CD4-positive, alpha-beta T cell treated with Interleukin-17A for 1 hour (primary cell): Measurements from ENCODE around the gene CNEP1R1.

ENCODE experiments used
- DNase-seq: peaks from one replicate; pipeline ENCODE4 v3.0.0-alpha.2; 2020

CNEP1R1 gene

GRCh38 chr16:50021544-50021943, 3.5 kb upstream of the CNEP1R1 start:
- no peak for DNase-seq

- DNase-seq: no peak
Measured at GRCh38 chr16:50023641-50024040, 1.4 kb upstream of the CNEP1R1 start.

GRCh38 chr16:50024207-50024606, 818 bp upstream of the CNEP1R1 start:
- DNase-seq: no peak

GRCh38 chr16:50025537-50025931, 509 bp downstream of the CNEP1R1 start:
- DNase-seq: peak; percentile 39

- DNase-seq: no peak
Measured at GRCh38 chr16:50027829-50028228, 2.8 kb downstream of the CNEP1R1 start.

- no peak for DNase-seq
Measured at GRCh38 chr16:50035468-50035992, 10.5 kb downstream of the CNEP1R1 start.

- no peak for DNase-seq
Measured at GRCh38 chr16:50036426-50036825, 11.4 kb downstream of the CNEP1R1 start.

GRCh38 chr16:50037662-50038220, 12.7 kb downstream of the CNEP1R1 start:
- DNase-seq: no peak

GRCh38 chr16:50038286-50038685, 13.3 kb downstream of the CNEP1R1 start:
- DNase-seq: no peak

GRCh38 chr16:50038756-50039529, 13.9 kb downstream of the CNEP1R1 start:
- peak; percentile 12 for DNase-seq

- no peak for DNase-seq
Measured at GRCh38 chr16:50040018-50040417, 15.0 kb downstream of the CNEP1R1 start.

GRCh38 chr16:50040710-50041109, 15.7 kb downstream of the CNEP1R1 start:
- no peak for DNase-seq

GRCh38 chr16:50043358-50043757, 18.3 kb downstream of the CNEP1R1 start:
- DNase-seq: no peak

GRCh38 chr16:50045412-50045811, 20.4 kb downstream of the CNEP1R1 start:
- no peak for DNase-seq

- DNase-seq: no peak
Measured at GRCh38 chr16:50046853-50047252, 21.8 kb downstream of the CNEP1R1 start.

GRCh38 chr16:50047864-50048263, 22.8 kb downstream of the CNEP1R1 start:
- no peak for DNase-seq

- DNase-seq: no peak
Measured at GRCh38 chr16:50050802-50051201, 25.8 kb downstream of the CNEP1R1 start.

GRCh38 chr16:50056226-50056625, 31.2 kb downstream of the CNEP1R1 start:
- no peak for DNase-seq

- DNase-seq: no peak
Measured at GRCh38 chr16:50058091-50058771, 33.2 kb downstream of the CNEP1R1 start.

GRCh38 chr16:50059111-50059510, 34.1 kb downstream of the CNEP1R1 start:
- DNase-seq: no peak

- DNase-seq: no peak
Measured at GRCh38 chr16:50059669-50060068, 34.6 kb downstream of the CNEP1R1 start.

GRCh38 chr16:50061326-50061725, 36.3 kb downstream of the CNEP1R1 start:
- no peak for DNase-seq

- no peak for DNase-seq
Measured at GRCh38 chr16:50065241-50065623, 40.2 kb downstream of the CNEP1R1 start.
